ENCODE results near the gene PLCB3. TPM values are rescaled to one million over a fixed set of nuclear protein-coding genes. Genes with fewer than 3 reads are reported as not detected.

The PLCB3 gene
- total RNA-seq, 6 experiments from 2014 or later, result 5.4 to 8.0 (median 6.7) TPM

GRCh38 chr11:64204080-64204440, 47.3 kb upstream of the PLCB3 start:
- 82% methylated on average over 10 of the region's 16 CpGs for WGBS (ENCODE audit: insufficient coverage, low coverage, low lambda C conversion rate, missing lambda C conversion rate)
- H3K36me3 ChIP-seq, result peaks cover 12 to 69% (median 23%) of the 10 kb centered on the region in 4 donors
- ATAC-seq (no peak), DNase-seq (no peak)
- H3K4me3 ChIP-seq, result no peak overlapping the region
- intact Hi-C loops (cut with DNase I), result no loop called here
- H3K9me3 ChIP-seq, result no peaks in the 10 kb centered on the region
- TF ChIP-seq POLR2A (IDR thresholded peaks at IDR 0.05), result no peak
- H3K4me1 ChIP-seq, result peaks cover 0 to 6% (median 0%) of the 10 kb centered on the region in 4 donors
- no peak overlapping the region for H3K27ac ChIP-seq
- no peaks in the 10 kb centered on the region for H3K27me3 ChIP-seq

DNA sequence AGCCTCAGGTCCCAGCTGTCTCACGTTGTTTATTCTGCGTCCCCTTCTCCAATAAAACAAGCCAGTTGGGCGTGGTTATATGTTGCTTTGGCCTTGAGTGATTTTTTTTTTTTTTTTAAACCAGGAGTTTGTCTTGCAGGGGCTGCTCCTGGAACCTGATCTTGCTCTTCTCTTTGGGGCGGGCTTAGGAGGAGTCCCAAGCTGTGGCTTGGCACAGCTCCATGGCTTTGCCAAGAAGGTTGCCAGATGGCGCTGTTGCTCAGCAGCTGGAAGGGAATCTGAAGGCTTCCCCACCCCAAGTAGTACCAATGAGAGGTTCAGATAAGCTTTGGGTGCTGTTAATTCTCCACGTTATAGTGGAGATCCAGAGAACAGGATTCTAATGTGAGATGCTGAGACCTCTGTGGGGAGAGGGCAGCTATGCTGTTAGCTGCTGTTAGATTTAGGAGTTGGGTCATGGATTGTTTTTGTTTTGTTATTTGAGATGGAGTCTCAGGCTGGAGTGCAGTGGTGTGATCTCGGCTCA, 46.8 kb upstream of the PLCB3 start:
- DNase-seq, result peak; percentile 79 to 85 (median 81)
- Histone ChIP-seq H3K9me3 (no peaks in the 10 kb centered on the region), H3K27me3 (no peaks in the 10 kb centered on the region), H3K36me3 (peaks cover 12 to 66% (median 22%) of the 10 kb centered on the region in 4 donors), H3K4me3 (no peak overlapping the region), H3K4me1 (peaks cover 0 to 6% (median 0%) of the 10 kb centered on the region in 4 donors), H3K27ac (peak overlapping the region in 2 of 3 donors; percentile 13 to 36)
- 39% methylated on average over 6 of the region's 7 CpGs for WGBS (ENCODE audit: insufficient coverage, low coverage, low lambda C conversion rate, missing lambda C conversion rate)
- intact Hi-C loops (cut with DNase I), result no loop called here
- ATAC-seq, result peak; percentile 57 to 67 (median 58)
- TF ChIP-seq, protein P1, sequence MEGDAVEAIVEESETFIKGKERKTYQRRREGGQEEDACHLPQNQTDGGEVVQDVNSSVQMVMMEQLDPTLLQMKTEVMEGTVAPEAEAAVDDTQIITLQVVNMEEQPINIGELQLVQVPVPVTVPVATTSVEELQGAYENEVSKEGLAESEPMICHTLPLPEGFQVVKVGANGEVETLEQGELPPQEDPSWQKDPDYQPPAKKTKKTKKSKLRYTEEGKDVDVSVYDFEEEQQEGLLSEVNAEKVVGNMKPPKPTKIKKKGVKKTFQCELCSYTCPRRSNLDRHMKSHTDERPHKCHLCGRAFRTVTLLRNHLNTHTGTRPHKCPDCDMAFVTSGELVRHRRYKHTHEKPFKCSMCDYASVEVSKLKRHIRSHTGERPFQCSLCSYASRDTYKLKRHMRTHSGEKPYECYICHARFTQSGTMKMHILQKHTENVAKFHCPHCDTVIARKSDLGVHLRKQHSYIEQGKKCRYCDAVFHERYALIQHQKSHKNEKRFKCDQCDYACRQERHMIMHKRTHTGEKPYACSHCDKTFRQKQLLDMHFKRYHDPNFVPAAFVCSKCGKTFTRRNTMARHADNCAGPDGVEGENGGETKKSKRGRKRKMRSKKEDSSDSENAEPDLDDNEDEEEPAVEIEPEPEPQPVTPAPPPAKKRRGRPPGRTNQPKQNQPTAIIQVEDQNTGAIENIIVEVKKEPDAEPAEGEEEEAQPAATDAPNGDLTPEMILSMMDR (IDR thresholded peaks at IDR 0.05), result peak; percentile 49 to 68 (median 65)
- no peak for TF ChIP-seq POLR2A (IDR thresholded peaks at IDR 0.05)

DNA sequence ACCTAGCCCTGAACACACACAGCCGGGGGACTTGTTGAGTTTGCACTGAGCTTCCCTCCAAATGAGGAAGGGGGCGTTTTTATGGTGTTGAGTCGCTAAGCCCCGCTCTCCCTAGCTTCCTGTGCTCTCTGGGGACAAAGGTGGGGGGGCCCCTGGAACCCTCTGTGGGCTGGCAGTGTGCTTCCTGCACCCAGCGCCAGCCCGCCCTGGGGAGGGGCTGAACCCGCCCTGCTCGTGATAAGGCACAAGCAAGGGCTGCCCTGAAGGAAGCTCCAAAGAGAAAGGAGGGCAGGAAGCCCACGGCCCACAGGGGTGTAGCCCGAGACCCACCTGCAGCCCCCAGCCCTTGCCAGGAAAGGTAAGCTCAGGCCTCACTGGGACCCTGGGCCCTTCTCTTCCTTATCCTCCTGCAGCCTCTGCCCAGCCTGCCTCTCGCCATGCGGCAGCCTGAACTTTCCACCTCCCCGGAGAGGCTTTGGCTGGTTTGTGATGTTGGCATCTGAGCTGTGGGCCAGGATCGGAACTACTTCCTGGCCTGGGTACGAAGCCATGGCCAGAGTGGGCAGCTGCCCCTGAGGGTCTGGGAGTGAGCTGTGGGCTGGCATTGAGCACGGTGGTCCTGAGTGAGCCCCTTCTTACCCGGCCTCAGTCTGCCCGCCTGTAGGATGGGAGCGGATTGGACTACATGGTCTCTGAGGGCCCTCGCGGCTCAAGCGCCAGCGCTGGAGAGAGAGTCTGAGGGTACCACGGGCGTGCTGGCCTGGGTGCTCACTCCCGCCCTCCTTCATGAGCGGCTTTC, 44.7 kb upstream of the PLCB3 start, which contains the start of gene FERMT3:
Gene FERMT3 (plus strand): TSS at position 265 of the 799 bp plus-strand sequence. CDS start 644 bp downstream, outside the sequence.
- 17% methylated on average over 1 of the region's 27 CpGs for WGBS (ENCODE audit: insufficient coverage, low coverage, low lambda C conversion rate, missing lambda C conversion rate)
- Histone ChIP-seq H3K4me1 (peaks cover 0 to 6% (median 0%) of the 10 kb centered on the region in 4 donors), H3K27ac (peak within 1 kb of the TSS; percentile 68 to 88 (median 85)), H3K27me3 (no peaks in the 10 kb centered on the region), H3K36me3 (peaks cover 12 to 54% (median 17%) of the 10 kb centered on the region in 4 donors), H3K9me3 (no peaks in the 10 kb centered on the region), H3K4me3 (peak within 1 kb of the TSS; percentile 25 to 48 (median 37))
- DNase-seq (peak; percentile 72 to 81 (median 80)), ATAC-seq (peak; percentile 45 to 59 (median 53))
- intact Hi-C loops (cut with DNase I), result no loop called here
- TF ChIP-seq, protein P1 (IDR thresholded peaks at IDR 0.05), result no peak
- TF ChIP-seq POLR2A (IDR thresholded peaks at IDR 0.05), result no peak

GRCh38 chr11:64207256-64208085, 43.9 kb upstream of the PLCB3 start:
- H3K9me3 ChIP-seq, result no peaks in the 10 kb centered on the region
- peaks cover 0 to 6% (median 0%) of the 10 kb centered on the region in 4 donors for H3K4me1 ChIP-seq
- no peaks in the 10 kb centered on the region for H3K27me3 ChIP-seq
- intact Hi-C loops (cut with DNase I), result no loop called here
- peak overlapping the region; percentile 25 to 48 (median 37) for H3K4me3 ChIP-seq
- H3K36me3 ChIP-seq, result peaks cover 12 to 45% (median 15%) of the 10 kb centered on the region in 4 donors
- peak; percentile 42 for TF ChIP-seq POLR2A (IDR thresholded peaks at IDR 0.05)
- TF ChIP-seq, protein P1 (IDR thresholded peaks at IDR 0.05), result no peak
- DNase-seq, result peak; percentile 71 to 79 (median 76)
- WGBS (ENCODE audit: insufficient coverage, low coverage, low lambda C conversion rate, missing lambda C conversion rate), result 30% methylated on average over 21 of the region's 30 CpGs
- H3K27ac ChIP-seq, result peak overlapping the region; percentile 68 to 88 (median 85)
- ATAC-seq, result peak; percentile 46 to 66 (median 56)

All from right lobe of liver (tissue), 6 donors.